HG02981 (cell line): Measurements from ENCODE around the gene LTBR.

Source experiments
- ATAC-seq: cut with Tn5 transposase; IDR thresholded peaks from one replicate; pipeline ENCODE4 v1.9.1; 2021; ENCODE audit warnings: mild to moderate bottlenecking, moderate library complexity; ENCODE audit not compliant: unreplicated experiment

LTBR gene

DNA sequence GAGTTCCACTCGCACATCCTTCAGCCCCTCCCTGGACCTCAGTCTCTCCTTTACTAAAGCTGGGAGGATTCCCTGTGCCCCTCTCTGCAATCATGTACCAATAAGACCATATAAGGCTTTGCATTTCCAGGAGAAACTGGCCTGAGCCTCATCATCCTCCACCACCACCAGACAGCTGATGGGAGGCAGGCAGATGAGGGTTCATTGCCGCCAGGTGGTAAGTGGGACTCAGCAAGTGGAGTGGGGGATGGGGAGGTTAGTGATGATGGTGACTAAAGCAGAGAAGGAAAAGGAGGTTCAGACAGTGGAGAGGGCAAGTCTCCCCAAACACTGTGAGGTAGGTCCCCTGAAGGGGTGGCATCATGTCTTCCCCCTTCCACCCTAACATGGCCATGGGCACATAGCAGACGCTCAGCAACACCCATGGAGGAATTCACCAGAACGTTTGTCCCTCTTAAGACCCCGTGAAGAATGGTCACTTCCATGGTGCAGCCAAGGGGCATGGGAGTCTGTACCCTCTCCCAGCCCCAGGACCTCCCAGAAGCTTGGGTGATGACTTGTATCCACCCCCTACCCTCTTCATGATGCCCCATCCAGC, 37.6 kb upstream of the LTBR start:
- no peak for ATAC-seq

DNA sequence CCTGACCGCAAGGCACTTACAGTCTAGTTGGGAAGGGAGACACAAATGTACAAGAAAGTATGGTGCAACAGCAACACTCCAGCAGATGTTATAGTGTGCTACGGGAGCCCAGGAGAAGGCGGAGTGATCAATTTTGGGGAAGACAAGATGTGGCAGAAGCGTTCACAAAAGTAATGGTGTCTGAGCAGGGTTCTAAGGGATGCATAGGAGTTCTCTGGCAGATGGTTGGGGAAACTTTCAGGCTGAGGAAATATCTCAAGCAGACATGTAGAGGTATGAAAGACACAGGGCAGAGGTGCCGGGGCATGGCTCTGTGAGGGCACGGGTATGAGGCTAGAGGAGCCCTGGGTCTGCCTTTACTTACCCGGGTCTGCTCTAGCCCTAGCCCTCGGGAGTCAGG, 37.0 kb upstream of the LTBR start:
- no peak for ATAC-seq

DNA sequence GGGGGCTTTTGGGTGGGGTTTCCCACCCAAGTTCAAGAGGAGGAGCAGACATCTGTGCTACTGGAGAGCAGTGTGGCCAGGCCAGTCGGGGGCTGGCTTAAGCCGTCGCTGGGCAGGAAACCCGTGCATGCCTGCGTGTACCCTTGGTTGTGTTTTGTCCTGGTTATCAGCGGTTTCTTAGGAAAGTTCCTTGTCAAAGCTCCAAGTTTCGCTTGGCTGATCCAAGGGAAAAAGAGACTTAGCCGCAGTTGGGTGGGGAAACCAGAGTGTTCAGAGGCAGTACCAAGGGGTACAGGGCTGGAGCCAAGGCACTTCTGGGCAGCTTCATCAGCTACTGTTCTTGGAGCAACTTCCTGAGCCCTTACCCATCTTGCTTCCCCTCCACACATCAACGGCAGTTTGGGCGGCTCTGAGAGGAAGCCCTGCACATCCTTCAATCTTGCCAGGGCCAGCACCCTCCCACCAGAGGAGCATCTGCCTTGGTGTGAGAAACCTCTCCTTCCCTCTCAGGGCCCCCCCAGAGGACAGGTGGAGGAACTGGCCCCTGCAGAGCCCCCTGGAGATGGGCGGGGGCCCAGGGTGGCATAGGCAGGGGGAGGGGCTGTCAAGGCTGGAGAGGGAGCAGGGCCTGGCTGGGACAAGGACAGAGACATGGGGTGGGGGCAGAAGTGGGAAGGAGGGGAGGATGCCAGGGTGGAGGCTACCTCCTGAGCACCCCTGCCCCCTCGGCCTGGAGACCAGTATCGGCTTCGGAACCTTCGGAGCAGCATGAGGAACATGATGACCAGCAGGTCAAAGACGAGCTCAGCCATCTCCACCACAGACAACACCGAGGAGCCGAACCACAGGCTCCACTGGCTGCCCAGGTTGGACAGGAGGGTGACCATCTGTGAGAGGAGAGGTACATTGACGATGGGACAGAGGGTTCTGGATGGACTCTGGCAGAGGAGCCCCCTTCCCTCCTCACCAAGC, 36.3 kb upstream of the LTBR start:
- no peak for ATAC-seq

DNA sequence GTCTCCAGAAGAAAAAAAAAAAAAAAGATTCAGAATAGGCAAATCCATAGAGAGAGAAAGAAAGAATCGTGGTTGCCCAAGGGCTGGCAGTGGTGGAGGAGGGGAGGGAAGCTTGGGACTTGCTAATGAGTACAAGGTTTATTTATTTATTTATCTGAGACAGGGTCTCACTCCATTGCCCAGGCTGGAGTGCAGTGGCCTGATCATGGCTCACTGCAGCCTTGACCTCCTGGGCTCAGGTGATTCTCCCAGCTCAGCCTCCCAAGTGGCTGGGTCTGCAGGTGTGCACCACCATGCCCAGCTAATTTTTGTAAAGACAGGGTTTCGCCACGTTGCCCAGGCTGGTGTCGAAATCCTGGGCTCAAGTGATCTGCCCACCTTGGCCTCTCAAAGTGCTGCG, 32.3 kb upstream of the LTBR start:
- no peak for ATAC-seq

DNA sequence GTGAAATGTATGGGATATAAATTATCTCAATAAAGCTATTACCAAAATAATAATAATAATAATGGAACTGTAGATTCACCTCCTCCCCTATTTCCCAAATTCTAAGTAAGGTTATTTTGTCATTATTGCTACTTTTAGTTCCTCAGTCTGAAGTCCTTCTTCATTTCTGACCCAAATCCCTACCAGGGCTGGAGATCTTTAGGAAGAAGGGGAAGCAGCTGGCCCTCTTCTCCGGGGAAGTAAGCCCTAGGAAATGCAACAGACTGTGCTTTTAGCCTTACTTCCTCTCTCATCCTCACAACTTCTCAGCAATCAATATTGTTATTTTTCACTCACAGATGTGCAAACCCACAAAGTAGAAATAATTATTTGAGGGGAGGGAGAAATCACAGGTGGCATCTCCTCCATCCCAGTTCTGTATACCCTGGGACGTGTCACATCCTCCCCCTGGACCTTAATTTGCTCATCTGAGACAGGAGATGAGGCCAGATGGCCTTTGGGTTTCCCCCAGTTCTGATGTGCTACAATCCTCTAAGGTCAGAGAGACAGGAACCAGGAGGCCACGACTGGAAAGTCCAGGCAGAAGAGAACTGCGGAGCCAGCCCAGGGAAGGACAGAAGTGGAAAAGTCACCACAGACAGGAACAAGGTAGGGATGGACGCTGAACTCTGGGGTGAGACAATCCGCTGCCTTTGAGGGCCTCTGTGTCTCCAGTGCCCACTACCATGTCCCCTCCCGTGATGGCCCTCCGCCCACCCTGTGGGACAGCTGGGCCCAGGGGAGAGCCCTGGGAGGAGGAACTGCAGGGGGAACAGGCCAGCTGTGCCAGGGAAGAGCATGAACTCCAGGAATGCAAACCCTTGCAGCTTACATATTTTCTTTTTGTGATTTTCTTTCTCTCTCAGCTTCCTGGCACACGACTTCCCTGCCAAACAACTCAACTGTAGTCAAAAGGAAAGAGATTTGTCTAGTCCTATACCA, 31.5 kb upstream of the LTBR start:
- ATAC-seq = no peak

DNA sequence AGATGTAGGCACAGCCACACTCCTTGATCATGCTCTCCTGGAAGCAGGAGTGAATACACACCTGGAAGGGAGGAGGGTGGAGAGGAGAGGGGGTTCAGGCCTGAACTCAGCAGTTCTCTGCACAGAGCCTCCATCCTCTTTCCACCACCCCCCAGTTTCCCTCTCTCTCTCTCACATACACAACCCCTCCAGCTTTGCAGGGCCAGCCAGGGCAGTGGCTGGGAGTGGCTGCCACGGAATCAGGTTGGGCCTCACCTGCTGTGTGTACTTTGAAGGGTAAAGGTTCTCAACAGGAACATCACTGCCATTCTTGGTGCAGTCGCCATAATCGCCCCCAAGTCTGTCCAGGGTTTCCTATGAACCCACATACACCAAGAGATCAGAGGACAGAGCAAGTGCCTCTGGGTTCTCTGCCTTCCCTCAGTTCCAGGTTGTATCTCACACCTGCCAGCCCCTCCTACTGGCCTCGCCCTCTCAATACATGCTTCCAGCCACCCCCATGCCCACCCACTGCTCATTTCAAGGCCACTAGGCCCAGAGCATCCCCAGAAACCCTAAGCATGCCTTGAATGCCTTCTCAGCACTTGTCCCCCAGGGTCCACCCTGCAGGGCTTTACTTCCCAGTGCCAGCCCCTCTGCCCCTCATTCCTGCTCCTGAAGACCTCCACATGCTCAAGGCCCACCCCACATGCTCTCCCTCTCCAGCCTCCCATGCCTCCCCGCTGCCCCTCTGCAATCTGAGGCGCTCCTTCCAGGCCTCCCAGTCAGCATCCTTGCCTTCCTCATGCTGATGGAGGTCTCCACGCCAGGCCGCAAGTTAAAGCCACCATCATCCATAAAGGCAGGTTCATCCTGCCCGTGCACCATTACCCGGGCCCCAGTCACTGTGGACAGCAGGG, 29.2 kb upstream of the LTBR start:
- ATAC-seq = no peak

DNA sequence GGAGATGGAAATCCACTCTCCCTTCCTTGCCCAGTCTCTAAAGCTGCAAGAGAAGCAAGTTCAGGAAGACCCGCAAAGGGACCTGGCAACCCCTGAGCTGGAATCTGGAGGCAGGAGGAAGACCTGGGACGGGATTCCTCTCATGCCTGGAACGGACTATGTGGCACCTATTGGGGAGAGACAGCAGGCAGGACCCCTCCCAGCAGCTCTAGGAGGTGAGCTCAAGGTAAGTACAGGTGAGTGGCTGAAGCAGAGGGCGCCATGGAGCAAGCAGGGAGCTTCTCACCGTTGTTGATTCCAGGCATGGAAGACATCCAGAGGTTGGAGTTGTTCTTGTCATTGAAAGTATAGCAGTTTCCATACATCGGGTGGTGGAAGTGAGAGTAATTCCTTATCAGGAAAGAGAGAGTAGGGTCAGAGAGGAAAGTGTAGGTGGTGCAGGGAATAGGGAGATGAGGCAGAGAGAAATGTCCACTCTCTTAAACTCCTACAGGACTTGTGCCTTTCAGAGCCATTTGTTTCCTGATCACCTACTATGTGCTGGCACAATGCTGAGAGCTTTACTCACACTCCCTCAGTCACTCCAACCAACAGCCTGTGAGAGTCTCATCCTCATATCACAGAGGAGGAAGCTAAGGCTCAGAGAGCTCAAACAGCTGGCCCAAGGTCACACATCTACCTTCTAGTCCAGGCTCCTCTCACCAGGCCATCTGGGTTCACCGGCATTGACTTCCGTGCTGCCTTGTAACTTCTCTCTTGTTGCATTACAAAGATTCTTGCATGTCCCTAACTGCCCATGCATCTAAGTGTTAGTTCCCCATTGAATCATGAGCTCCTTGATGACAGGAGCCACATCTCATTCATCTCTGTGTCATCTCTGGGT, 28.2 kb upstream of the LTBR start:
- no peak for ATAC-seq

DNA sequence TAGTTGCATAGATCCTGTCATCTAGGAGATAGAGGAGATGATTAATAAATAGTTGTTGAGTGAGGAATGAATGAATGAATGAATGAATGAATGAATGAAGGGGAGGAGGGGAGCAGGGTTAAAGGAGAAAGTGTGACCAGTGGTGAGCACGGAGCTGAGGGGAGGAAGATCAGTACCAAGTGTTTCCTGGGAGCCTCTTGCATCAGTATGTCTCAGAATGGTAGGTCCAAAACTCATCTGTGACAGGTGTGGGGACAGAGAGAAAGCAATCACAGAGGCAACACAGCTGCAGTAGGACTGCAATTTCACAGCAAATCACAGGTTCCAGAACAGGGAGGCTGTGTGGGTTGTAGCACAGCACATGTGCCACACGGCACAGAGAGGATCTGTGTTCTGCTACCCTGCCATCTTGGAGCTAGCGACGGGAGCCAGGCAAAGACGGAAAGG, 27.6 kb upstream of the LTBR start:
- ATAC-seq = no peak

DNA sequence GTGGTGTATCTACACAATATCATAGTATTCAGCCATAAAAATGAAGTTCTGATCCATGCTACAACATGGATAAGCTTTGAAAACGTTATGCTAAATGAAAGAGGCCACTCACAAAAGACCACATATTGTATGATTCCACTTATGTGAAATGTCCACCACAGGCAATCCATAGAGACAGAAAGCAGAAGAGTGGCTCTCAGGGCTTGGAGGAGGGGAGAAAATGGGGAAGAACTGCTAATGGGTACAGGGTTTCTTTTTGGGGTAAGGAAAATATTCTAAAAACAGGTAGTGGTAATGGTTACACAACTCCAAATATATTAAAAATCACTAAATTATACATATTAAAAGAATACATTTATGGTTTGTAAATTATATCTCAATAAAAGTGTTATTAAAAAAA, 25.1 kb upstream of the LTBR start:
- no peak for ATAC-seq

DNA sequence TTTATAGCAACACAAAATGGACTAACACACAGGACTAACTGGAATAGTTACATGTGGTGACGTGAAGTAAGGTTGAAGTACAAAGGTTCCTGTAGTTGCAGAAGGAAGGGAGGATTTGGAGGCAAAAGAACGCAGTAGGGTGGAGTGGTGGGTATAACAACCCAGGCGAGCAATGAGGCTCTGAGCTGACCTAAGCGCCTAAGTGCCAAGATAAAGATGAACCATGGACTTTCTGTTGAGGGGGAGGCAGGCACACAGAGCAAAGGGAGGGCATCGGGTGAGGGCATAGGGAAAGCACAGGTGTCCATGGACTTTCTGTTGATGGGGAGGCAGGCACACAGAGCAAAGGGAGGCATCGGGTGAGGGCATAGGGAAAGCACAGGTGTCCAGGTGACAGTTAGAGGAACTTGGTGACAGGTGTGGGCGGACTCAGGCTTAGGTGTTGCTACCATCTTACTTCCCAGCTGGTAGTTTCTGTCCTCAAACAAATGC, 23.8 kb upstream of the LTBR start:
- ATAC-seq = no peak

DNA sequence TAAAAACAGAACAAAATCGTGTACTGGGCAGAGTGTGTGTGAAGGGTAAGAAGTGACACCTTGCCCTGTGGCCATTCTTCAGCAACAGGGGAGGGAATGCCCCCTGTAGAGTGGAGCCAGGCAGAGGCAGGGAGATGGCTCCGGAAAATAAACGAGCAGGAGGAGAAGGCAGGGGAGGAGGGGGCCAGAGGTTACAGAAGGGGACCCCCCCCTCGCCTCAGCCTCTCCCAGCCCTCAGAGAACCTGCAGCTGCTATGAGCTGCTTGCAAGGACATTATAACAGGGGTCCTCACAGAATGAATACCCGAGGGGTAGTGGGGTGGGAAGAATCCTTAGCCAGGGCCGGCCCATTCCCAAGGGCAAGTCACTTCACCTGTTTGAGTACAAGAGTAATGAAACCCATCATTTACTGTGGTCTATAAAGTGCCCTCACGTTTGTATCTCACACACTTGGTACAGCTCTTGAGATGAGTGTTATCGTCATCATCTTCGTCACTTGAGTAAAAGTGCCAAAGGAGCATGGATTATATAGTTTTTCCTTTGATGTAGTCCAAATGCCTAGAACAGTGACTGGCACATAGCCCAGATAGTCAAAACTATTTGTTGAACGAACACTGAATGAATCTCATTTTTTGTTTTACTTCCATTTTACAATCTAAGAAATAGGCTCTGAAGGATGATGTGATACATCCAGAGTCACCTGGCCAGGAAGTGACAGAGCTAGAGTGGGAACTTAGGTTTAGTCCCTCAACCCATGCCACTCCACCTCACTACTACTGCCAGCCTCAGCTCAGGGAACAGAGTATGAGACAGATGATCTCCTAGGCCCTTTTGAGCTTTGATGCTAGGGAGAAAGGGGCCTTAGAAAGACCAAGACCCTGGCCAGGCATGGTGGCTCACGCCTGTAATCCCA, 23.1 kb upstream of the LTBR start:
- no peak for ATAC-seq

DNA sequence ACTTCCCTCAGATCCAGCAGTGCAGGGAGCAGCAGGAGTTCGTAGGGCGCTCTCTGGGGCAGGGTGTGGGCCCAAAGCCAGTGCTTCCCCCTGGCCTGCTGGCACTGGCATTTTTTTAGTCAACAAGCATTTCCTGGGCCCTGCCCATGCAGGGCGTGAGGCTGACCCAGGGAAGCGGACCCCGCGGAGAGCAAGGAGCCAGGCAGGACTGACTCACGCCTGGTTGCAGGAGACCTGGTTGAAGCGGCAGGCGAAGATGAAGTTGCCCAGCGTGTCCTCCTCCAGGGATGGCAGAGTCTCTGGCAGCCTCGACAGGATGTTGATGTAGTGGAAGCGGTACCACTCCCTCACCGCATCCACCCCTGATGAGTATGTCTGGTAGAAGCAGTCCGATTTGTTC, 22.1 kb upstream of the LTBR start:
- ATAC-seq = no peak

DNA sequence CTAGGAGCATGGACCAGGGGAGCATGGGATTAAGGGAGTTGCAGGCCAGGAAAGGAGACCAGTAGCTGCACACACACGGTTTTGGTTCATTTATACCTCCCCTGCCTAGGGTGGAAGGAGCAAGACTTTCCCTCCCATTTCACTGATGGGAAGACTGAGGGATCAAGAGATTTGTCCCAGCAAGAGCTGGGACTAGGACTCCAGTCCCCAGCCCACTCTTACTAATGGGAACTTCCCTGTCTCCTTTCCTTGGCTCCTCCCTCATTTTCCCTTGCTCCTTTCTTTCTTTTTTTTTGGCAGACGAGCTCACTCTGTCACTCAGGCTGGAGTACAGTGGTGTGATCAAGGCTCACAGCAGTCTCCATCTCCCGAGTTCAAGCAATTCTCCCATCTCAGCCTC, 21.6 kb upstream of the LTBR start:
- ATAC-seq = no peak

DNA sequence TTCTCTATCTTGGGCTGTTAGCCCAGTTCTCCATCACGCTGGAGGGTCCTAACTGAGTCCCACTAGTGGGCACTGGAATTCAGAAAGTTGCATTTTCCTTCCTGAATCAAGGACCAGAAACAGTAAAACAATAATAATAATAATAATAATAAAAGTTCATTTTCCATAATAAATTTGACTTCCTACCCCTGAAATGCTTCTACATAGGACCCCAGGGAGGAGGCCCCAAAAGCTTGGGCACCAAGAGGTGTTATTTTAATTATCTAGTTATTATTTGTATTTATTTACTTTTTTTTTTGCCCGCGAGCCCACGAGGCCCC, 21.0 kb upstream of the LTBR start:
- no peak for ATAC-seq

DNA sequence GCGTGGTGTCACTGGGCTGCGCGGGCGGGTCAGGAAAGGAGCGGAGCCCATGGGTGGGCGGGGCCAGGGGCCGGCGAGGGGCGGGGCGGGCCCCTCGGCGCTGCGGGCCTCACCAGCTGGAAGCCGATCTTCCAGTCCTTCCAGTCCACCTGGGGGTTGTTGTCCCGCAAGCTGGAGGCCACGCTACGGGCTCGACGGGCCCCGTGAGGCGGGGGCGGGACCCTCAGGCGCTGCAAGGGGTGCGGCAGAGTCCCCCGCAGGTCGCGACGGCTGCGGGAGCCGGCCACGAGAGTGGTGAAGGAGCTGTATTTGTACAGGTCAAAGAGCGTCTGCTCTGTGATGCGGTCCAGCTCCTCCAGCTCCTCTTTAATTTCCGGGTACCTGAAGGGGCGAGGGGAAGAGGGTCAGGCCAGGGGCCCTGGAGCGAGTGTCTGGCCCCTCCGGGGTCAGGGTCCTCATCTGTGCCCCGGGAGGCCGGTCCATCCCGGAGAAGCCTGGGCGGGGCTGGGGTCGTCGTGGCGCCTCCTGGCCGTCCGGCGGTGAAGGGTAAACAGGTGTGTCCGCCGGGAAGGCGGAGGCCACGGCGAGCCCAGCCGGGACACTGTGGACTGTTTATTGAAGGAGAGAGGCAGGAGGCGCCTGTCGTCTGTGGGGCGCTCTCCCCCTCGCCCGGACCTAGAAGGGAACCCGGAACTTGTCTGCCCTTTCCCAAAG, 20.5 kb upstream of the LTBR start:
- no peak for ATAC-seq

DNA sequence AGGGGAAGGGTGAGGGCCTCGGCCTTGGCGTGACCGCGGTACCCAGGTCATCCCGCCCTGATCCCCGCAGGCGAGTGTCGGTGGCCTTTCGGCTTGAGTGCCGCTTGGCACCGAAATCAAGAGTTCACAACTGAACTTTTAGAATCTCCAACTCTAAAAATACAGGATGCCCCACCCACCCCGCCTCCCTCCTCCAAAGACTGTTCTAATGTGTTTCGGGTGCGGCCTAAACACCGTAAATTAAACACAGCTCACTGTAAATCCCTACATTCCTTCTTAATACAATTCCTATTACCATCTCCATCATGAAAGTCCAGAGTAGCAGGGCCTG, 20.0 kb upstream of the LTBR start:
- ATAC-seq = no peak

DNA sequence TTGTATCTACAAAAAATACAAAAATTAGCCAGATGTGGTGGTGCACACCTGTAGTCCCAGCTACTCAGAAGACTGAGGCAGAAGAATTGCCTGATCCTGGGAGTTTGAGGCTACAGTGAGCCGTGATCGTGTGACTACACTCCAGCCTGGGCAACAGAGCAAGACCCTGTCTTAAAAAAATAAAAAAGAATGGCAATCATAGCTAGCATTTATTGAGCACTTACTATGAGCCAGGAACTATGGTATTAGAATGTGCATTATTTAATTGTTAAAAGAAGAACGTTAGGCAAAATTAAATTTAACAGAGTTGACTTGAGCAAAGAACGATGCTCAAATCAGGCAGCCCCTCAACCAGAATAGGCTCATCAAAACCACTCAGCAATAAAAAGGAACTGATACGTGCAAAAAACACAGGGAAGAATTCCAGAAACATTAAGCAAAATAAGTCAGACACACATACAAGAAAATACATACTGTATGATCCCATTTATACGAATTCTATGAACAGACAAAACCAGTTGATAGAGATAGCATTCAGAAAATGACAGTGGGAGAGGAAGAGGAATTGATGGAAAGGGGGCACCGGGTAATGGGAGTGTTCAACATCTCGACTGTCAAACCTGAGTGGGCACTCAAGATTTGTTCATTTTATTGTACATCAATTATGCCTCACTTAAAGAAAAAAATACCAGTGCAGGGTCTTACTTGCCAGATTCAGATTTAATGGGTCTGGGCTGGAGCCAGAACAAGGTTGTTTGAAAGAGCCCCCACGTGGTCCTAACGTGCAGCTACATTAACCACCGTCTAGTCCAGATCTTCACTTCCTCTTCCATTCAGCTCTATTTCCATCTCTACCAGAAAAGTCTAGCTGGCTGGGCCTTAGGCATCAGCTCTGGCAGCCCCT, 16.6 kb upstream of the LTBR start:
- peak; percentile 63 for ATAC-seq
